GM20000 (cell line): Measurements from ENCODE around the gene DMRTB1.
"Not testable (repeated sequence)": the region's sequence is repeated elsewhere in the genome, so short reads cannot be mapped to it uniquely, and the experiment has no call there.

Experiments used
- DNase-seq: peaks from one replicate; pipeline ENCODE4 v3.0.0; 2012; ENCODE audit warnings: low spot score
- TF ChIP-seq, protein P1 (sequence below): IDR thresholded peaks from 2 replicates; pipeline ENCODE4 v1.5.1; 2012; ENCODE audit warnings: mild to moderate bottlenecking, control low read depth; ENCODE audit errors: extremely low read depth, missing control alignments

The DMRTB1 gene

DNA sequence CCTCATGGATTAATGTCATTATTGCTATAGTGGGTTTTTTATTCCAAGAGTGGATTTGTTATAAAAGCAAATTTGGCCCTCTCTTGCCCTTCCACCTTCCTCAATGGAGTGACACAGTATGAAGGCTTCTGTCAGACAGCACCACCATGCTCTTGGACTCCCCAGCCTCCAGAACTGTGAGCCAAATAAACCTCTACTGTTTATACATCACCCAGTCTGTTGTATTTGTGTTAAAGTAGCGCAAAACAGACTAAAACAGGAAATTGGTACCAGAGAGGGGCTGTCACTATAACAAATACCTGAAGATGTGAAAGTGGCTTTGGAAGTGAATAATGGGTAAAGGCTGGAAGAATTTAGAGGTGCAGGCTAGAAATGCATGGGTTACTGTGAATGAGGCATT, 38.0 kb upstream of the DMRTB1 start:
- DNase-seq, result no peak
- TF ChIP-seq, protein P1, sequence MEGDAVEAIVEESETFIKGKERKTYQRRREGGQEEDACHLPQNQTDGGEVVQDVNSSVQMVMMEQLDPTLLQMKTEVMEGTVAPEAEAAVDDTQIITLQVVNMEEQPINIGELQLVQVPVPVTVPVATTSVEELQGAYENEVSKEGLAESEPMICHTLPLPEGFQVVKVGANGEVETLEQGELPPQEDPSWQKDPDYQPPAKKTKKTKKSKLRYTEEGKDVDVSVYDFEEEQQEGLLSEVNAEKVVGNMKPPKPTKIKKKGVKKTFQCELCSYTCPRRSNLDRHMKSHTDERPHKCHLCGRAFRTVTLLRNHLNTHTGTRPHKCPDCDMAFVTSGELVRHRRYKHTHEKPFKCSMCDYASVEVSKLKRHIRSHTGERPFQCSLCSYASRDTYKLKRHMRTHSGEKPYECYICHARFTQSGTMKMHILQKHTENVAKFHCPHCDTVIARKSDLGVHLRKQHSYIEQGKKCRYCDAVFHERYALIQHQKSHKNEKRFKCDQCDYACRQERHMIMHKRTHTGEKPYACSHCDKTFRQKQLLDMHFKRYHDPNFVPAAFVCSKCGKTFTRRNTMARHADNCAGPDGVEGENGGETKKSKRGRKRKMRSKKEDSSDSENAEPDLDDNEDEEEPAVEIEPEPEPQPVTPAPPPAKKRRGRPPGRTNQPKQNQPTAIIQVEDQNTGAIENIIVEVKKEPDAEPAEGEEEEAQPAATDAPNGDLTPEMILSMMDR, result no peak

DNA sequence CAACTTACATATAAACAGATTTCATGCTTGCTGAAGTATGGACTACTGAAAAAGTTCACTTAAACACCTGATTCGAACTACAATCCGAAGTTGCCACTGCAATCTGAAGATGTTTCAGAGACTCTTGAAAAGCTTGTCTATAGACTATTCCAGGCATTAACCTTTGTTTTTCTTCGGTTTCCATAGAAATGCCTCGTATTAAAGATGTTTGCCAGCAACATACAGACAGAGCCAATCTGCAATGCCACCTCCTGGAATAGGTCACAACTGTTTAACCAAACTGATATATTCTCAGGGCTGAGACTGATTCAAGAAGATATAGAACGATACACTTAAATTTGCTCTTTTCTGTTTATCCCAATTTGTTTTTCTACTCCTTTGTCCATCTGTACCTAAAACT, 28.9 kb upstream of the DMRTB1 start:
- no peak for DNase-seq
- TF ChIP-seq, protein P1, result no peak

DNA sequence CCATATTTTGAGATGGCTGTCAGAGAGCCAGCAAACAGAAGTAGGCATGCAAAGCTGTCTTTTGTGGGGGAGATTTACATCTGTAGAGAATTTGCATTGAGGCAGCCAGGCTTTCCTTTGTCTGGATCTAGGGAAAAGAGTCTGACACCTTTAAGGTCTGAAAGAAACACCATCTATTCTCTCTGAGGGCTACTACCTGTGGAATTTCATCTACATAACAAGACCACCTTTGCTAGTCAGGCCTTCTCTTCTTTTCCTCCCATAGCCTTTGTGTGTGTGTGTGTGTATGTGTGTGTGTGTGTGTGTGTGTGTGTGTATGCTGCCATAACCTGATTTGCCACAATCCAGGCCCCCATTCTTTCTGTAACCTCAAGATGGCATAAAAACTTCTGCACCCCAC, 28.4 kb upstream of the DMRTB1 start:
- TF ChIP-seq, protein P1, result no peak
- DNase-seq, result no peak

DNA sequence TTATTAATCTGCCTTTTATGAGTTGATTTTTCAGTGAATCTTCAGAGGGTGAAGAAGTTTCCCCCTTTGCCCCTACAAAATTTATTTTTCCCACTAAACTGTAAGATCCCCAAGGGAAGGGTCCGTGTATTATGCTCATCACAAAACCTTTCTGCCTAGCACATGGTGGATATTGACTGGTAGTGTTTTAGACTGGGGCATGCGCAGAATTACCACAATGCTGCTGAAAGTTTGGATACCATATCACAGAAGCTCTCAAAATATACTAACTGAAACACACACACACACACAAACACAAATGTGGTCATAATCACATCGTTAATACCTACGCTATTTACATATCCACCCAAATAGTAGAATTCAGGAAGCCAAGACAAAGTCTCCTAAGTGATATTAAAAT, 28.0 kb upstream of the DMRTB1 start:
- TF ChIP-seq, protein P1, result no peak

DNA sequence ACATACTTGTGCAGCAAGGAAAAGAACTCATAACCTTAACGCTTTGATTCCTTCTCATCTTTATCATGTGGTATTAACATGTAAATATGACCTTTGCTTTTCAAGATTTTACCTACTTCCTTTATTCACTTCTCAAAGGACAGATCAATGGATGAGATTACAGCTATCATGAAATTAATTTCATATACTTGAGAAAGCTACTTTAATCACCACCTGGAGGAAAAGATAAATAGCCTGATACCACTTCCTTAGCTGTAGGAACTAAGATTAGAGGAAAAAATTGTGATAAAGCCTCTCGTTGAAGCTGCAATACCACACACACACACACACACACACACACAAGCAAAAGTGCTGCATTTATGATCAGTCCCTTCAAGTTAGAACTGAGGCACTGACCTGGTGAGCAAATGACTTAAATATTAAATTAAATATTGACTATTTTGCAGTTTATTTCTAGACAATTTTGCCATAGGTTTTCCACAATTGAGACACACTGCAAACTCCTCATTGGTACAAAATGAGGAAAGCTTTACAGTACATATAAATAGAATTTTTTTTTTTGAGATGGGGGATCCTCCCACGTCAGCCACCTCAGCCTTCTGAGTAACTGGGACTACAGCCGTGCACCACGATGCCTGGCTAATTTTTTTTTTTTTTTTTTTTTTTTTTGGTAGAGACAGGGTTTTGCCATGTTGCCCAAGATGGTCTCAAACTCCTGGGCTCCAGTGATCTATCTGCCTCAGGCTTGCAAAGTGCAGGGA, 27.2 kb upstream of the DMRTB1 start:
- TF ChIP-seq, protein P1, result no peak
- no peak for DNase-seq

More for the DNA sequence above, 28.0 kb upstream of the DMRTB1 start:
- no peak for DNase-seq

DNA sequence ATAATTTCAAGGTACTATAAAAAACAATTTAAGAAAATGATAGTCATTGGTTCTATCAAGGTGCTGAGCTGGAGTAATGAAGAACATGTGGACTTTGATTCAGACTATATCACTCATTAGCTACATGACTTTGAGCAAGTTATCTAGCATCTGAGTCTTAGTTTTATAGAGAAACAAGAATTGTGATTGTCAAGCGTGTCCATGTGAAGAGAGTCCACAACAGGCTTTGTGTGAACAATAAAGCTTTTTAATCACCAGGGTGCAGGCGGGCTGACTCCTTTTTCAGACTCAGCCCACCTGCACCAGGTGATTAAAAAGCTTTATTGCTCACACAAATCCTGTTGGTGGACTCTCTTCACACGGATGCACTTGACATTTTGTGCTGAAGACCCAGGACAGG, 26.6 kb upstream of the DMRTB1 start:
- TF ChIP-seq, protein P1, result no peak
- DNase-seq, result no peak

DNA sequence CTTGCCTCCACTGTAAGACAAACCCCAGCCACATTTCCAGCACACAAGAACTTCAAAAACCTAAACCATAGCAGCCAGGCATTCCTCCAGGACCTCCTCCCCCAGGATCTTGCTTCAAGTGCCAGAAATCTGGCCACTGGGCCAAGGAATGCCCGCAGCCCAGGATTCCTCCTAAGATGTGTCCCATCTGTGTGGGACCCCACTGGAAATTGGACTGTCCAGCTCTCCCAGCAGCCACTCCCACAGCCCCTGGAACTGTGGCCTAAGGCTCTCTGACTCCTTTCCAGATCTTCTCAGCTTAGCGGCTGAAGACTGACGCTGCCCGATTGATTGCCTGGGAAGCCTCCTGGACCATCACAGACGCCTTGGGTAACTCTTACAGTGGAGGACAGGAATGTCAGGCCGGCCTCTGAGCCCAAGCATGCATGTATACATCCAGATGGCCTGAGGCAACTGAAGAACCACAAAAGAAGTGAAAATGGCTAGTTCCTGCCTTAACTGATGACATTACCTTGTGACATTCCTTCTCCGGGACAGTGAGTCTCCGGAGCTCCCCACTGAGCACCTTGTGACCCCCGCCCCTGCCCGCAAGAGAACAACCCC, 24.7 kb upstream of the DMRTB1 start:
- not testable (repeated sequence) for DNase-seq

DNA sequence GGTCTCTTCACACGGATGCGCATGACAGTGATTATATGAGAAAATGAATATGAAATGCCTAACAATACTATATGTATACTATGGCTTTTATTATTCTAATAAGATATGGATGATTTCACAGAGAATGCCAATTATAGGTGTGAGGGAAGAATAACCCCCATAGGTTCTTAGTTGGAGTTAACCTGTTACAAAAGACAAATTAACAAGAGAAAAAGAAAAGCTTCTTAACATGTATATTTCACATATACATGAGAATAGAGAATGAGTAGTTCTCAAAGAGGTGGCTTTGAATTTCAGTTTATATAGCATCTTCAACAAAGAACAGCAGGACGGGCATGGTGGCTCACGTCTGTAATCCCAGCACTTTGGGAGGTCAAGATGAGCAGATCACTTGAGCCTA, 24.0 kb upstream of the DMRTB1 start:
- DNase-seq, result no peak
- TF ChIP-seq, protein P1, result no peak
